Skeletal muscle tissue (tissue), 4 donors: ENCODE results near the gene MYBPH. TPM values are rescaled to one million over a fixed set of nuclear protein-coding genes. Genes with fewer than 3 reads are reported as not detected.

Experiments used
- H3K27ac ChIP-seq: one replicate; pipeline ENCODE4 v1.7.0; 2013; ENCODE audit warnings: mild to moderate bottlenecking, low read depth, low read length, inconsistent platforms
- H3K27me3 ChIP-seq, 3 donors: one replicate each; pipeline ENCODE4 v1.7.0; 2013; ENCODE audit warnings: low read length in 3 of 3; ENCODE audit not compliant: control insufficient read depth in 3 of 3, insufficient read depth in 3 of 3
- H3K36me3 ChIP-seq, 3 donors: one replicate each; pipeline ENCODE4 v1.7.0; 2013; ENCODE audit warnings: low read length in 3 of 3; ENCODE audit not compliant: control insufficient read depth in 3 of 3, insufficient read depth in 3 of 3
- H3K4me1 ChIP-seq, 3 donors: one replicate each; pipeline ENCODE4 v1.7.0; 2013; ENCODE audit warnings: low read length in 3 of 3, mild to moderate bottlenecking in 3 of 3; ENCODE audit not compliant: control insufficient read depth in 3 of 3, insufficient read depth in 3 of 3
- H3K4me3 ChIP-seq, 3 donors: one replicate each; pipeline ENCODE4 v1.7.0; 2013; ENCODE audit warnings: low read length in 3 of 3
- H3K9ac ChIP-seq, 3 donors: one replicate each; pipeline ENCODE4 v1.7.0; 2013; ENCODE audit warnings: low read length in 3 of 3, mild to moderate bottlenecking in 3 of 3, moderate library complexity in 2 of 3, low read depth in 1 of 3
- H3K9me3 ChIP-seq, 3 donors: one replicate each; pipeline ENCODE4 v1.7.0; 2013; ENCODE audit warnings: low read length in 3 of 3; ENCODE audit not compliant: control insufficient read depth in 3 of 3
- total RNA-seq: library from RNA; depleted of rRNA; stranded (reverse); fragments of >200 nt; gene quantifications from one replicate; pipeline ENCODE4 v1.2.3, GENCODE V29; 2014
- donor health status: Osteomylitis.

Gene MYBPH
- total RNA-seq, 1 donor from 2014 or later = 27.7 TPM

DNA sequence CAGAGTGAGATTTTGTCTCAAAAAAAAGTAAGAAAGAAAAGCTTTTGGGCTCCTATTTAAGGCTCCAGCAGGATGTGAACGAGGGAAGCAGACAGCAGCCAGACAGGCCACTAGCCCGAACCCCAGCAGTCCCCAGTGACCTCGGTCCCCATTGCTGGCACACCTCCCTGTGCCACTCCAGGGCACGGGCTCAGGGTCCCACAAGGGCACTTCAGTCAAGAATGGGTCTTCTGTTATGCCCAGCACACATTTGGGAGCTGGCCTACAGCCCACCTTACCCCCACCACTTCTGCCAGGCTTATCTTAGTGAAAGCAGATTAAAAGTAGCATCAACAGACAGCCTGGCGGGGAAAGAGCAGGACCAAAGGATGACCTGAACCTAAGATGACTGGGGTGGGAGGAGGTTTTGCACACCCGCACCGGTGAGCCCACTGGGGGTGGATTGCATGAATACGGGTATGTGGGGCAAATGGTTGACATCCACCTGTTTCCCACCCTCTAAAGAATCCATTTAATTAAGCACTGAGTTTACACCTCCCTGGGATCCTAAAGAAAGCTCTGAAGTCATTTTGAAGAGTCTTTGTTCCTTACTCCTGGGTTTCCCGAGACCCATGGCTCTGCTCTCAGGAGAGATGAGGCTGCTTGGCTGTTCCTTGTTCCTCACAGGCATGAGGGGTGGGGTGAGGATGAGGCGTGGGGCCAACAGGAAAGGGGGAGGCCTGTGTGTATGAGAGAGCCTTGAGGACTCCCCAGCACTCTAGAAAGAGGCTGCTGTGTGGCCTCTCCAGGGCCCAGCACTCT, 6.2 kb upstream of the MYBPH start:
- no peaks in the 10 kb centered on the region for H3K27me3 ChIP-seq
- H3K36me3 ChIP-seq = no peaks in the 10 kb centered on the region
- H3K4me3 ChIP-seq = no peak overlapping the region
- H3K27ac ChIP-seq = no peak overlapping the region
- peaks cover 10 to 26% (median 10%) of the 10 kb centered on the region in 3 donors for H3K4me1 ChIP-seq
- H3K9ac ChIP-seq = no peak overlapping the region
- no peaks in the 10 kb centered on the region for H3K9me3 ChIP-seq

DNA sequence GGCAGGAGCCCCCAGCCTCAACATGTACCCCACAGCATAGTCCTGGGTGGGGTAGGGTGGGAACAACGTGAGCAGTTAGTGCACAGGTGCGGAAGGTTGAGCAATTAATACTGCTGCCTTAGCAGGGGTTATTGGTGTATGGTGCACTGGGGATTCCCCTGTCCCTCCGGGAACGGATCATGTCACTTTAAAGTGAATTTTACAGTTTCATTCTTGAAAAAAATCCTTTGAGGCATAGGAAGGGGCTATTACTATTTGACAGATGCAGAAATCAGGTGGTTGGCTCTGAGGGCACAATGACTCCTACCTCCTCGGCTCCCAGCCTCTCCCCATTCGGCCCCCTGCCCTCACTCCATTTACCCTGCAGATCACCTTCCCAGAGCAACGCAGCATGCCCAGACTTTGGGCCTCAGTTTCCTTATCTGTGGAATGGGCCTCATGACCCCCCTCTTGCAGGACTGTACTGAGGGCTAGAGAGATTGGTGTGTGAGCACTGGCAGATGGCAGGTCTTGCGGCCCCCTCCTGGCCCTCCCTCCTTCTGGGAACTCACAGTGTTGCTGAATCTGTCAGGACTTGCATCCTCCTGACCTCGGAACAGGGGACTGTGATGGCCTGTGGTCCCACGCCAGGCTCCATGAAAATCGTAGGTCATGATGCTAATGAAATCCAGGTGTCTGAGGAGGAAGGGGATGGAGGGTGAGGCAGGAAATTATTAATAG, 5.1 kb upstream of the MYBPH start:
- Histone ChIP-seq H3K27me3 (no peaks in the 10 kb centered on the region), H3K9ac (no peak overlapping the region), H3K4me1 (peaks cover 16 to 30% (median 16%) of the 10 kb centered on the region in 3 donors), H3K9me3 (no peaks in the 10 kb centered on the region), H3K4me3 (no peak overlapping the region), H3K36me3 (no peaks in the 10 kb centered on the region), H3K27ac (no peak overlapping the region)

DNA sequence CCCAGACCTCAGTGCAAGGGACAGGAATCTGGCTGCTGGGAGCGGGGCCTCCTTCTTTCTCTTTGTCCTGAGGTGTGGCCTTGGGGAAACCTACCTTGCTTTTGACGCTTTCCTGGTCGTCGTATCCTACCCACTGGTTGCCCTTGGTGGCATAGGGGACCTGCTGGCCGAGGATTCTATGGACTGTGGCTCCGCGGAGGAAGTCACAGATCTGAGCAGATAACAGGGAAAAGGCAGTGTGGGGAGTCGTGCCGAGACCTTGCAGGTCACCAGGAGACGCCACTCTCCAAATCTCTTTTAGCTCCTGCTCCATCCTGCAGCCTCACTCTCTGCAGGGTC, 4.0 kb upstream of the MYBPH start:
- H3K9ac ChIP-seq = no peak overlapping the region
- H3K4me1 ChIP-seq = peaks cover 23 to 39% (median 25%) of the 10 kb centered on the region in 3 donors
- H3K4me3 ChIP-seq = no peak overlapping the region
- no peak overlapping the region for H3K27ac ChIP-seq
- H3K9me3 ChIP-seq = no peaks in the 10 kb centered on the region
- H3K36me3 ChIP-seq = no peaks in the 10 kb centered on the region
- no peaks in the 10 kb centered on the region for H3K27me3 ChIP-seq

DNA sequence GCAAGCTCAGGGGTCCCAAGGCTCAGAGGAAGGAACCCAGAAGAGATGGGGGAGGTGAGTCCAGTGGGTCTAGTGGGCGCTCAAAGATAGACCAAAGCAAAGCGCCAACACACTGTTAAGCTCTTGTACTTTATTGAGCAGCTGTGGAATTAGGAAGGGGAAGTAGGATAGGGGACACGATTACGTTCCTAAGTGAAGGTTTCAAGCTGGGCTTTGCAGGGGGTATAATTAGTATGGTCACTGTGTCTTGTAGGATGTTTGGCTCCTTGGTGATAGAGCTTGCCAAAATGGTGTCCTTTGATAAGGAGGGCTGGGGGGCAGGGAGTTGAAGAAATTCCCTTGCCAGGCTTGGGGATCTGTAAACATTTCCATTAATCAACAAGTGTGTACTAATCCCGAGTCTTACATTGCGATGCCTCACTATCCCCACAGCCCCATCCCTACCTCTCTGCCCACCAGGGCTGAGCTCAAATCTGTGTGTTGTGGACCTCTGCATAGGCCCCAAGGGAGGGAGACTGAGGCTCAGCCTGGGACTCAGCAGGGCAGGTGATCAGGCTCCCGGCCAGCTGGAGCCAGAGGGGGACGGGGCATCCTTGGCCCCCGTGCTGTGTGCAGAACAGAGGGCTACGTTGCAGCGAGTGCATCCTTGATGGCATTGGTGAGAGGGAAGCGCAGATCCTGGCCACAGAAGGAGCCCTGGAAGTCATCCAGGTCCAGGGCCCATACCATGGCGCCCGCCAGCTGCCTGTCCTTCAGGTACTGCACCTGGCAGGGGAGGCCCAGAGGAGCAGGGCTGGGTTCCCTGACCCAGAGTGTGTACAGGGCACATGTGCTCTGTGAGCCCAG, 3.4 kb upstream of the MYBPH start:
- no peak overlapping the region for H3K27ac ChIP-seq
- no peaks in the 10 kb centered on the region for H3K27me3 ChIP-seq
- no peaks in the 10 kb centered on the region for H3K36me3 ChIP-seq
- peaks cover 28 to 45% (median 31%) of the 10 kb centered on the region in 3 donors for H3K4me1 ChIP-seq
- no peak overlapping the region for H3K4me3 ChIP-seq
- no peaks in the 10 kb centered on the region for H3K9me3 ChIP-seq
- no peak overlapping the region for H3K9ac ChIP-seq

DNA sequence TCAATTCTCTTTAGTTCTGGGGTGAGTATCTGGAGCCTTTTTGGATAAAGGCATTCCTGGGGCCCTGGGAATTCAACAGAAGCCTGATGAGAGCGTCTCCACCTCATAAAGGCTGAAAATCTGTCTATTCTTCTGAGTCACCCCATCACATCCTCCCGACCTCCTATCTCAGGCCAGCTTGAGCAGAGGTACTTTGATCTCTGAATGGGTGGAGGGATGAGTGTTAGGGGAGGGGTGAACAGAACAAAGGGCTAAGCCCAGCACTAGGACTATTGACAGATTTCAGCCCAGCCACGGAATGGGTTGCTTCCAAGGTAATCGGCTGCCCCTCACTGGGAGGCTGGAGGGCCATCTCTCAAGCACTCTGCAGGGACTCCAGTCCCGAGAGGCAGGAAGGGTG, 2.5 kb upstream of the MYBPH start:
- no peaks in the 10 kb centered on the region for H3K36me3 ChIP-seq
- no peak overlapping the region for H3K4me3 ChIP-seq
- H3K27me3 ChIP-seq = no peaks in the 10 kb centered on the region
- H3K9ac ChIP-seq = no peak overlapping the region
- peaks cover 38 to 54% (median 40%) of the 10 kb centered on the region in 3 donors for H3K4me1 ChIP-seq
- H3K9me3 ChIP-seq = no peaks in the 10 kb centered on the region
- H3K27ac ChIP-seq = no peak overlapping the region

DNA sequence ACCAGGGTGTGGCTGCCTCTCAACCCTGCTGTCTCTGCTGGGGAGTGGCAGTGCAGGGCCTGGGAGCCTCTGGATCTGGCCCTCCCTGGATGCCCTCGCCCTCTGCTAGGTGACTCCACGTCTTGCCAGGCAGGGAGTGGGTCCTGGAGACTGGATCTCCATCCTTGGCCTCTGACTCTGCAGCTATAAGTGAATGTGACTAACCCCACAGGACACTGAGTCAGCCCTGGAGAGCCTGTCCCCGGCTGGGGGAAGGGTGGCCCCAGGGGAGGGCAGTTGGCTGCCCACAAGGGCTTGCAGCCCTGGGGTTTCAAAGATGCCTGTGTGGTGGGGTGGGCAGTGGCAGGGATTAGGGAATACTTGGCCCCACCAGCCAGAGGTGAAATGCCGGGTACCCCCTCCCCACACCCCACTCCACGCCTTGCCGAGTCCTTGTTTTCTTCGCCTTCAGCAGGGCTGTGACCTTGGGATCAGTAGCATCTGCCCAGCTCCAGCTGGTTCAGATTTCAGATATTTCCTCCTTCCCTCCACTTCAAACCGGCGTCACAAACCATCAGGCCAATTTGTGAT, 1.9 kb upstream of the MYBPH start:
- Histone ChIP-seq H3K36me3 (no peaks in the 10 kb centered on the region), H3K9me3 (no peaks in the 10 kb centered on the region), H3K9ac (no peak overlapping the region), H3K4me1 (peaks cover 43 to 60% (median 46%) of the 10 kb centered on the region in 3 donors), H3K27ac (peak overlapping the region; percentile 11), H3K27me3 (no peaks in the 10 kb centered on the region), H3K4me3 (no peak overlapping the region)

DNA sequence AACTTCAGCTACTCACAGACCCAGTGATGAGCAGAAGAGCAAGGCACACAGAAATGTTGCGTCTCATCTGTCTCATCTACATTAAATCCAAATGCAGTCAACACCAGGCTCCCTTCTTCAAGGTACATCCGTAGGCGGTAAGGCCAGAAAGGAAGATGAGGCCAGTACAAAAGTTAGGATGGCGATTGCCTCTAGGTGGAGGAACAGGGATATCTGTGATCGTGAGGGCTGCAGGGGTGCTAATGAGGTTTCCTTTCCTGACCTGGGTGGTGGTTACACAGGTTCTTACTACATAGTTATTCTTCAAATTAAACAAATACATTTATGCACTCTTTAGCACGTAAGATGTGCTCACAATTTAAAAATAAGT, 1.4 kb upstream of the MYBPH start:
- Histone ChIP-seq H3K27ac (no peak overlapping the region), H3K4me3 (no peak overlapping the region), H3K4me1 (peaks cover 47 to 64% (median 49%) of the 10 kb centered on the region in 3 donors), H3K27me3 (no peaks in the 10 kb centered on the region), H3K9ac (no peak overlapping the region), H3K36me3 (no peaks in the 10 kb centered on the region), H3K9me3 (no peaks in the 10 kb centered on the region)

DNA sequence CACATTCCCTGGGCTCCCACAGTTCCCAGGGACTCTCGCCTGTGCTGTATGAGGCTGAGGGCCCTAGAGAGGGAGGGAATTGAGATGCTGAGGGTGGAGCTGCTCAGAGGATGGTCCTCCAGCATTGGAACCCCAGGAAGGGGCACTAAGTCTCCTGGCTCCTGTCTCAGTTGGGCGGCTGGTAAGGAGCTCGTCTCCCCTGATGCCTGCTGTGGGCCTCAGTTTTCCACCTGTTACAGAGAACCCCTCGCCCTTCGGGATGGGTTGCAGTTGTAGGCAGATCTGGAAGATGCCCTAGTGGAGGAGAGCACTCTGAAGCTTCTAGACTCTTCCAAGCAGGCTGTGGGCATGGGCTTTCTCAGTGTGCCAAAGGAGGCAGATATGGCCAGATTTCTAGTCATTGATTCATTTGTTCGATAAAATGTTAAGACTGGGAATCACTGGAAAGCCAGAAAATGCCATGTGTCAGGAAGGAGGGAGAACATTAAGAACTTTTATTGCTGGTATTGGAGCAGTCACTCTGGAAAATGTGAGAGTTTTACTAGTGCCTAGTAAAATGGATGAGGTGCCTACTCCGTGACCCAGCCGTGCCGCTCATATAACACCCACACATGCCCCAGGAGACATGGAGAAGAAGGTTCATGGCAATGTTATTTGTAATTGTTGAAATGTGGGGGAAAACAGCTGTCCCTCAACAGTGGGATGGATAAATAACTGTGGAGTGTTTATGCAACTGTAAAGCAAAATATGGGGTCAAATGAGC, 828 bp upstream of the MYBPH start:
- Histone ChIP-seq H3K9ac (no peak overlapping the region), H3K27ac (no peak overlapping the region), H3K4me1 (peaks cover 53 to 69% (median 55%) of the 10 kb centered on the region in 3 donors), H3K36me3 (no peaks in the 10 kb centered on the region), H3K27me3 (no peaks in the 10 kb centered on the region), H3K9me3 (no peaks in the 10 kb centered on the region), H3K4me3 (no peak overlapping the region)

DNA sequence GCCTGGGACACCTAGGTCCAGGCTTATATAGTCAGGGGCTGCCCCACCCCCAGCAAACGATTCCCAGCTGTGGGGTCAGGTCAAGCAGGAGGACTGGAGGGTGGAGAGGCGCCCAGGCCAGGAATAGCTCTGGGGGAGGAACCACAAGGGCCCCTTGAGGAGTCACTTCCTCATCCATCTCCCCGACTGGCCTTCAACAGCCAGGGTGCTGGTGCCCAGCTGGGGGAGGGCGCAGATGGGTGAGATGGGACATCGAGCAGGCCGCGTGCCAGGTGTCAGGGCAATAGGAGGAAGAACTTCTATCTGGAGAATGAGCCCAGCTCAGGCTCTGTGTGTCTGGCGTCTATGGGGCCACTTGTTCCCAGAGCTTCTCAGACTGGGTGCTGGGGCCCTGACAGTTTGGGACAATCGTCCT, 208 bp upstream of the MYBPH start:
- no peaks in the 10 kb centered on the region for H3K36me3 ChIP-seq
- no peak overlapping the region for H3K9ac ChIP-seq
- H3K27ac ChIP-seq = no peak overlapping the region
- no peak overlapping the region for H3K4me3 ChIP-seq
- no peaks in the 10 kb centered on the region for H3K27me3 ChIP-seq
- H3K9me3 ChIP-seq = no peaks in the 10 kb centered on the region
- peaks cover 53 to 69% (median 55%) of the 10 kb centered on the region in 3 donors for H3K4me1 ChIP-seq
